Aorta (tissue), 5 donors: ENCODE data around the gene FGR. TPM values are rescaled to one million over a fixed set of nuclear protein-coding genes. Genes with fewer than 3 reads are reported as not detected.
"Not testable (repeated sequence)": the region's sequence is repeated elsewhere in the genome, so short reads cannot be mapped to it uniquely, and the experiment has no call there.

Experiments used
- ATAC-seq: fragments of 200-7000 bp; cut with Tn5 transposase; one replicate; pipeline ENCODE4 v1.9.1; 2022; ENCODE audit warnings: moderate library complexity; ENCODE audit not compliant: low FRiP score
- DNase-seq, 2 donors: peaks; one replicate each; pipeline ENCODE4 v3.0.0-alpha.2; 2020
- H3K27ac ChIP-seq, 2 donors: one replicate each; pipeline ENCODE4 v1.5.1; 2013; ENCODE audit warnings: low read length in 2 of 2, mild to moderate bottlenecking in 2 of 2, moderate library complexity in 2 of 2, control low read depth in 1 of 2, inconsistent platforms in 1 of 2, low read depth in 1 of 2
- H3K27me3 ChIP-seq, 2 donors: one replicate each; pipeline ENCODE4 v1.6.1; 2013; ENCODE audit warnings: control low read depth in 1 of 2, low read length in 1 of 2, mild to moderate bottlenecking in 1 of 2, moderate library complexity in 1 of 2; ENCODE audit not compliant: insufficient read depth in 2 of 2, control insufficient read depth in 1 of 2
- H3K36me3 ChIP-seq, 2 donors: one replicate each; pipeline ENCODE4 v1.6.1; 2013; ENCODE audit warnings: control low read depth in 1 of 2, low read length in 1 of 2, mild to moderate bottlenecking in 1 of 2; ENCODE audit not compliant: insufficient read depth in 2 of 2, control insufficient read depth in 1 of 2
- H3K4me1 ChIP-seq, 2 donors: one replicate each; pipeline ENCODE4 v1.6.1; 2013; ENCODE audit warnings: low read length in 2 of 2, control low read depth in 1 of 2, mild to moderate bottlenecking in 1 of 2, moderate library complexity in 1 of 2; ENCODE audit not compliant: insufficient read depth in 2 of 2, control insufficient read depth in 1 of 2
- H3K4me3 ChIP-seq, 2 donors: one replicate each; pipeline ENCODE4 v1.5.1; 2013; ENCODE audit warnings: low read length in 2 of 2, control low read depth in 1 of 2, mild to moderate bottlenecking in 1 of 2
- H3K9me3 ChIP-seq: one replicate; pipeline ENCODE4 v1.6.1; 2013; ENCODE audit warnings: mild to moderate bottlenecking, low read length; ENCODE audit not compliant: control insufficient read depth
- WGBS, 2 donors: extraction: QIAGEN DNeasy Blood & Tissue Kit; methylation state at CpG; one replicate each; pipeline ENCODE4 v1.1.7; 2013; 5-methylcytosine and 5-hydroxymethylcytosine counted together
- intact Hi-C, 2 donors: fragments of 100-400 bp; cut with DNase I; formaldehyde crosslinking; loops; one replicate each; pipeline versions ENCODE4 v1.14.2 to v1.15.0; 2022
- polyA plus RNA-seq, 2 donors: library from polyadenylated mRNA; stranded (reverse); fragments of 200-250 nt; gene quantifications; one replicate each; pipeline ENCODE4 v1.2.3, GENCODE V29; 2013
- total RNA-seq, 2 donors: library from RNA; stranded (reverse); fragmentation: NEBNext Ultra II Directional; extraction: Animal tissue kit (Norgen Biotek cat#: 25700); gene quantifications; one replicate each; pipeline ENCODE4 v1.2.1, GENCODE V29; 2021
- donor health status: healthy with polysubstance abuse.
- donor health status: Bipolar disorder and iron deficiency.
- donor health status: DM: no; HTN: no; CAD: no.
- donor health status: DM: no; HTN: no; CAD: no.
- donor health status: DM: yes; HTN: yes; CAD: no.

The FGR gene
- total and polyA plus RNA-seq, 4 donors: 2.8 to 21.7 (median 12.1) TPM

- no peak for DNase-seq
- H3K9me3 ChIP-seq: no peaks in the 10 kb centered on the region
- intact Hi-C loops: loop anchor here in 1 of 2 donors (5.0 kb wide), 1 partner anchor 39 kb away; no protein-coding TSS in a partner anchor
- H3K36me3 ChIP-seq: no peaks in the 10 kb centered on the region
- no peak overlapping the region for H3K27ac ChIP-seq
- H3K27me3 ChIP-seq: no peaks in the 10 kb centered on the region
- WGBS, 2 donors: 88 to 90% methylated on average over 8 of the region's 8 CpGs
- H3K4me3 ChIP-seq: no peak overlapping the region
- ATAC-seq: no peak
- H3K4me1 ChIP-seq: no peaks in the 10 kb centered on the region
Measured at GRCh38 chr1:27646676-27647075, 11.7 kb upstream of the FGR start.

GRCh38 chr1:27645071-27645415 lies 10.1 kb upstream of the FGR start:
- no peaks in the 10 kb centered on the region for H3K27me3 ChIP-seq
- intact Hi-C loops: loop anchor here in 1 of 2 donors (5.0 kb wide), 1 partner anchor 38 kb away; no protein-coding TSS in a partner anchor
- no peak for ATAC-seq
- H3K9me3 ChIP-seq: no peaks in the 10 kb centered on the region
- no peak for DNase-seq
- no peak overlapping the region for H3K4me3 ChIP-seq
- 95 to 98% methylated on average over 4 of the region's 4 CpGs for WGBS, 2 donors
- no peaks in the 10 kb centered on the region for H3K4me1 ChIP-seq
- H3K36me3 ChIP-seq: no peaks in the 10 kb centered on the region
- H3K27ac ChIP-seq: no peak overlapping the region

- intact Hi-C loops: loop anchor here (1.0 to 5.0 kb wide), 2 partner anchors 19 to 37 kb away; no protein-coding TSS in a partner anchor
- 94% methylated on average over 5 of the region's 5 CpGs for WGBS, 2 donors
- DNase-seq: no peak
- Histone ChIP-seq H3K27ac (no peak overlapping the region), H3K4me3 (no peak overlapping the region), H3K36me3 (no peaks in the 10 kb centered on the region), H3K9me3 (no peaks in the 10 kb centered on the region), H3K27me3 (no peaks in the 10 kb centered on the region), H3K4me1 (no peaks in the 10 kb centered on the region)
- no peak for ATAC-seq
Measured at GRCh38 chr1:27644369-27645070, 9.5 kb upstream of the FGR start.

DNA sequence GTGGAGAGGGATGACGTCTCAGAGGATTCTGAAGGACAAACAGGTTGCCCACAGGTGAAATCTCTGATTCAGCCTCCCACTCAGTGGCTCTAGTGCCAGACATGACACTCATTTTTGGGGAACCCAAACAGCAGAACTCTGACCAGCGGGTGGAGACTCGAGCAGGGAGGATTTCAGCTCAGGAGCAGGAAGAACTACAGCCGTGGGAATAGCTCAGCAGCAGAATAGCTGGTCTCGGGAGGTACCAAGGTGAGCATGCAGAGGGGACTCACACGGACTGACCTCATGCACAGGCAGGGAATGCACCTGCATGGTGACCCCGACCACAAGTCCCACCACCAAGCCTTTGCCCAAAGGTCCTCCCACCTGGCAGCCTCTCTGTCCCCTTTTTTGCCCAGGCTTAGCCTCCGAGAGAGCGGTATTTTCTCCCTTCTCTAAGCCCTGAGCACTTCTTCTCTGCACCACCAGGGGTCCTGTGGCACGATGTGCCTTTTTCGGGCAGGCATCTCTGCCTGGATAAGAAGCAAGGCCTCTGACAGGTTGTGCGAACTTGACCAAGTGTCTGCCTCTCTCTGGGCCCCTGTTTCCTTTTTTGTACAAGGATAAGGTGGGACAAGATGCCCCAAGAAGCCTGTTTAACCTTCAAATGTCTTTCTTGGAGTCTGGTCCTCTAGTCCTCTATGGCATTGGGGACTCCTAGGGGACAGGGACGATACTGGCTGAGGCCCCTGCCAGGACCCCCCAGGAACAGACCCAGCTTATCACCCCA lies 8.8 kb upstream of the FGR start:
- ATAC-seq: peak; percentile 78
- H3K4me1 ChIP-seq: no peaks in the 10 kb centered on the region
- no peaks in the 10 kb centered on the region for H3K27me3 ChIP-seq
- no peaks in the 10 kb centered on the region for H3K9me3 ChIP-seq
- 27% methylated on average over 13 of the region's 13 CpGs for WGBS, 2 donors
- intact Hi-C loops: loop anchor here in 1 of 2 donors (1.0 kb wide), 1 partner anchor 20 kb away; no protein-coding TSS in a partner anchor
- H3K27ac ChIP-seq: no peak overlapping the region
- H3K4me3 ChIP-seq: no peak overlapping the region
- peak; percentile 73 to 84 for DNase-seq
- no peaks in the 10 kb centered on the region for H3K36me3 ChIP-seq

- WGBS, 2 donors: 89 to 90% methylated on average over 9 of the region's 9 CpGs
- H3K36me3 ChIP-seq, DNase-seq, H3K27ac ChIP-seq, intact Hi-C loops, H3K4me1 ChIP-seq, ATAC-seq, H3K27me3 ChIP-seq, H3K4me3 ChIP-seq, H3K9me3 ChIP-seq: not testable (repeated sequence)
Measured at GRCh38 chr1:27640514-27640913, 5.5 kb upstream of the FGR start.

GRCh38 chr1:27638805-27639204 lies 3.8 kb upstream of the FGR start:
- WGBS, 2 donors: 98 to 99% methylated on average over 2 of the region's 2 CpGs
- Histone ChIP-seq H3K27ac (no peak overlapping the region), H3K9me3 (no peaks in the 10 kb centered on the region), H3K27me3 (no peaks in the 10 kb centered on the region), H3K36me3 (no peaks in the 10 kb centered on the region), H3K4me3 (no peak overlapping the region), H3K4me1 (no peaks in the 10 kb centered on the region)
- intact Hi-C loops: no loop called here
- no peak for DNase-seq
- no peak for ATAC-seq

GRCh38 chr1:27638047-27638734 lies 3.2 kb upstream of the FGR start:
- H3K27me3 ChIP-seq: no peaks in the 10 kb centered on the region
- no peak overlapping the region for H3K27ac ChIP-seq
- H3K9me3 ChIP-seq: no peaks in the 10 kb centered on the region
- intact Hi-C loops: no loop called here
- ATAC-seq: no peak
- DNase-seq: no peak
- H3K4me3 ChIP-seq: no peak overlapping the region
- WGBS, 2 donors: 82 to 85% methylated on average over 5 of the region's 5 CpGs
- H3K36me3 ChIP-seq: no peaks in the 10 kb centered on the region
- H3K4me1 ChIP-seq: no peaks in the 10 kb centered on the region

- DNase-seq (no peak), ATAC-seq (no peak)
- no peaks in the 10 kb centered on the region for H3K4me1 ChIP-seq
- H3K36me3 ChIP-seq: no peaks in the 10 kb centered on the region
- H3K27me3 ChIP-seq: no peaks in the 10 kb centered on the region
- intact Hi-C loops: no loop called here
- no peak overlapping the region for H3K4me3 ChIP-seq
- 83 to 87% methylated on average over 11 of the region's 11 CpGs for WGBS, 2 donors
- no peak overlapping the region for H3K27ac ChIP-seq
- no peaks in the 10 kb centered on the region for H3K9me3 ChIP-seq
Measured at GRCh38 chr1:27635396-27636142, 584 bp upstream of the FGR start.
